GM18505 (cell line): Measurements from ENCODE around the gene ELK4.
"Not testable (repeated sequence)": the region's sequence is repeated elsewhere in the genome, so short reads cannot be mapped to it uniquely, and the experiment has no call there.

ENCODE experiments used
- ATAC-seq: cut with Tn5 transposase; IDR thresholded peaks from one replicate; pipeline ENCODE4 v1.9.1; 2021; ENCODE audit not compliant: unreplicated experiment
- POLR2A ChIP-seq: IDR thresholded peaks from 4 replicates; pipeline ENCODE4 v1.6.1; 2011; ENCODE audit warnings: borderline replicate concordance; ENCODE audit not compliant: insufficient read depth, insufficient read length; ENCODE audit errors: extremely low read depth

The ELK4 gene

GRCh38 chr1:205658943-205659581 lies 27.3 kb upstream of the ELK4 start:
- peak; percentile 52 for ATAC-seq
- no peak for TF ChIP-seq POLR2A

DNA sequence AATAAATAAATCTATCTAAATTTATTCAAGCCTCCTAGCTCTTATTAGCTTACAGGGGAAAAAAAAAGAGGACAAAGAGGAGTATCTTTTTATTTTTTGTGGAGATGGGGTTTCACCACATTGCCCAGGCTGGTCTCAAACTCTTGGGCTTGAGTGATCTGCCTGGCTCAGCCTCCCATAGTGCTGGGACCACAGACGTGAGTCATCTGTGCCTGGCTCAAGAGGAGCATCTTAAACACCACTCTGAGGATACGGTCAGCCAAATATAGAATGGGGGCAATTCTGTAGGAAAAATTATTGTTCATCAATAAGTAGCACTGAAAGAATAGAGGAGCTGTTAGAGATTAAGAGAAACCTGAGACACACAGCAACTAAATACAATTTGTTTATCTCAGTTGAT lies 24.4 kb upstream of the ELK4 start:
- no peak for ATAC-seq
- no peak for TF ChIP-seq POLR2A

DNA sequence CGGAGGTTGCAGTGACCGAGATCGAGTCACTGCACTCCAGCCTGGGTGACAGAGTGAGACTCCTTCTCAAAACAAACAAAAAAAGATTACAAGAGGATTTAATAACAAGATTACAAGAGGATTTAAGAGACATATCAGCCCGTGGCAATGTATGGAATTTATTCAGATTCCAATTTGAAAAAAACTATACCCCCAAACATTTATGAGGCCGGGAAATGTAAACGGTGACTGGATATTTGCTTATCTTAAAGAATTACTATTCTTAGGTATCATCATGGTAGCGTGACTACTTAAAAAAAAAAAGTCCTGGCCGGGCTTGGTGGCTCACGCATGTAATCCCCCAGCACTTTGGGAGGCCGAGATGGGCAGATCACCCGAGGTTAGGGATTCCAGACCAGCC lies 21.2 kb upstream of the ELK4 start:
- TF ChIP-seq POLR2A: no peak
- no peak for ATAC-seq

DNA sequence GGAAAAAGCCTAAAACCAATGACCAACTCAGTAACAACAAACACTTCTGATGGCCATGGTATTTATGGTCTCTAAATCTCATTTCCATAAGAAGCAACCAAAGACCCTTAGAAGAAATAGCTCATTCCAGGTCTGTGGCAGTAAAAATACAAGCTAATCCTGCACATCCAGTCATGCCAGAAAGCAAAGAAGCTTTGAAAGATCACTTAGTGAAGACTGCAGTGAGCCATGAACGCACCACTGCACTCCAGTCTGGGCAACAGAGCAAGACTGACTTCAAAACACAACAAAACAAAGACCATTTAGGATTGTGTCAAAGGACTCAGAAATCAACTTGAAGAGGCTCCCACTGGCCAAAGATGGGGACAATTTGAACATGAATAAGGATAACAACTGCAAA lies 18.4 kb upstream of the ELK4 start:
- no peak for TF ChIP-seq POLR2A
- no peak for ATAC-seq

DNA sequence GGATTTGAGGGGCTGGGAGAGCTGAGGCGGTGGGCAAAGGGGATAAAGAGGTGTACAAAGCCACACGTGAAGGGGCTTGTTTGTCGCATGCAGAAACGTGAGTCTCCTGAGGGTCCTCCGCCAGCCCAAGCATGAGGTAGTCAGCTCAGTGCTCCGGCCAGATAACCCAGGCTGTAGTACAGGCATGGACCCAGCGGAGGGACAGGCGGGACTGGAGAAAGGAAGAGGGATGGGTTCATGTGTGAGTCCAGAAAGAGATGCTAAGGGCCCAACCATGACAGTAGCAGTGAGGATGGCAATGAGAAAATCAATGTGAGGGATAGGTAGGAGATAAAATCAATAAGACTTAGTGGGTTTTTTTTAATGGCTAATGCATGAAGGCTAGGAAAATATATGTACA lies 13.7 kb upstream of the ELK4 start:
- ATAC-seq: no peak

GRCh38 chr1:205642679-205643307 lies 11.0 kb upstream of the ELK4 start:
- no peak for TF ChIP-seq POLR2A
- ATAC-seq: no peak

More for the DNA sequence above, 13.7 kb upstream of the ELK4 start:
- no peak for TF ChIP-seq POLR2A

GRCh38 chr1:205639567-205639966 lies 7.8 kb upstream of the ELK4 start:
- ATAC-seq: no peak
- TF ChIP-seq POLR2A: no peak

- no peak for TF ChIP-seq POLR2A
- ATAC-seq: no peak
Observed at GRCh38 chr1:205637854-205638468, 6.2 kb upstream of the ELK4 start.

- TF ChIP-seq POLR2A: no peak
- no peak for ATAC-seq
Observed at GRCh38 chr1:205636732-205637131, 4.9 kb upstream of the ELK4 start.

DNA sequence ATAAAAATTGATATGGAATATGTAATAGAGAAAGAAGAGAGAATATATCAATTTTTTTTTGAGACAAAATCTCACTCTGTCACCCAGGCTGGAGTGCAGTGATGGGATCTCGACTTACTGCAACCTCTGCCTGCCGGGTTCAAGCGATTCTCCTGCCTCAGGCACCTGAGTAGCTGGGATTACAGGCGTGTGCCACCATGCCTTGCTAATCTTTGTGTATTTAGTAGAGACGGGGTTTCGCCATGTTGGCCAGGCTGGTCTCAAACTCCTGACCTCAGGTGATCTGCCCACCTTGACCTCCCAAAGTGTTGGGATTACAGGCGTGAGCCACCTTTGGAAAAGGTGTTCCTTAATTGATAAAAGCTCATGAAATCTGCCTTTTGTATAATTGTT lies 4.3 kb upstream of the ELK4 start:
- not testable (repeated sequence) for ATAC-seq

GRCh38 chr1:205633421-205633976 lies 1.7 kb upstream of the ELK4 start:
- ATAC-seq: no peak
- no peak for TF ChIP-seq POLR2A

- no peak for TF ChIP-seq POLR2A
- ATAC-seq: no peak
Observed at GRCh38 chr1:205632669-205633169, 908 bp upstream of the ELK4 start.

DNA sequence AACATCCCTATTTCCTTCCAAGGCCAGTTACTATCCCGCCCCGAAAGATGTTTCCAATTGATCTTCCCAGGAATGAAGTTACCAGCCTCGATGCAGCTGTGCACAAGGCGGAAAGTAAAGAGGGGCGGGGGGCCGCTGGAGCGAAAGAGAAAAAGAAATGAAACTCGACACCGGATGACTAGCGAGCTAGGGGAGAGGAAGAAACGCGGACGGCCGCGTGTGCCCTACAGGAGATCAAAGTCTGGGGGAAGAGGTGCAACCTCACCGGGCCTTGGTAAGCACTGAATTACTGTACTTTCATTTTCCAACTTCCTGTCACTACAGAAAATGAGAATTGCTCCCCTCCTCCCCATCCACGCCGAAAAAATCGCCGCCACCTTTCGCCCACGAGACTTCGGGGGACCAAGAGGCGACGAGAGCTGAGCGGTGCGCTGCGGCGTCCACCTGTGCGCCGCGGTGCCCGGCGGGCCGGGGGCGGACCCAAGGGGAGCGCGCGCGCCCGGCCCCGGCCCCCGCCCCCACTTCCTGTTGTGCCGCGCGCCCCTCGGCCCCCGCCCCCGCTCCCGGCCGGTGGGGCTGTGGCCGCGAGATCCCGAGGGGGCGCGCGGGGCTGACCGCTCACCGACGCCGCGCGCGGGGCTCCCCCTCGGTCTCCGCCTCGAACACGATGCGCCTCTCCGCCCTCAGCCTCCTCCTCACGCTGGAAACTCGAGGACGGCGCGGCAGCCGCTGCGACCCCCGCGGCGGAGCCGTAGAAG lies 622 bp downstream of the ELK4 start:
- TF ChIP-seq POLR2A: peak; percentile 64
- peak; percentile 54 for ATAC-seq
